ENCODE data around the gene SIVA1.
A peak's percentile ranks its signal among the peaks of the same experiment; 100 is the strongest.

Gene SIVA1

DNA sequence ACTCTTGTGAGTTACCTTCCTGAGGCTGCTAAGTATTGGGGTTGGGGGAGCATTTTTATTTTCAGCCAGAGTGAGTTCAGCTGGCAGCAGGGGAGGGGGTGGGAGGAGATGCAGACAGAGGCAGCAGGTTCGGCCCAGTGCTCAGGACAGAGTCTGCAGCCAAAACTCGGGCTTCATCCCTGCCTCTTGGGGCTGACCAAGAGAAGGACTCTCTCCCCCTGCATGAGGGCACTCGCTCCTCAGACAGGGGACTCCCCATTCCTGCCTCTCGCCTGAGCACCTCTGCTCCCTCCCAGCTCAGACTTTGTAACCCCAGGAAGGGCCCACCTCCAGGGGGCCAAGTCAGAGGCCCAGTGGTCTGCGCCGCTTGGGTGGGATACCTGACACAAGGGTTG is 43.7 kb downstream of the SIVA1 start:
- TF ChIP-seq, protein P1, sequence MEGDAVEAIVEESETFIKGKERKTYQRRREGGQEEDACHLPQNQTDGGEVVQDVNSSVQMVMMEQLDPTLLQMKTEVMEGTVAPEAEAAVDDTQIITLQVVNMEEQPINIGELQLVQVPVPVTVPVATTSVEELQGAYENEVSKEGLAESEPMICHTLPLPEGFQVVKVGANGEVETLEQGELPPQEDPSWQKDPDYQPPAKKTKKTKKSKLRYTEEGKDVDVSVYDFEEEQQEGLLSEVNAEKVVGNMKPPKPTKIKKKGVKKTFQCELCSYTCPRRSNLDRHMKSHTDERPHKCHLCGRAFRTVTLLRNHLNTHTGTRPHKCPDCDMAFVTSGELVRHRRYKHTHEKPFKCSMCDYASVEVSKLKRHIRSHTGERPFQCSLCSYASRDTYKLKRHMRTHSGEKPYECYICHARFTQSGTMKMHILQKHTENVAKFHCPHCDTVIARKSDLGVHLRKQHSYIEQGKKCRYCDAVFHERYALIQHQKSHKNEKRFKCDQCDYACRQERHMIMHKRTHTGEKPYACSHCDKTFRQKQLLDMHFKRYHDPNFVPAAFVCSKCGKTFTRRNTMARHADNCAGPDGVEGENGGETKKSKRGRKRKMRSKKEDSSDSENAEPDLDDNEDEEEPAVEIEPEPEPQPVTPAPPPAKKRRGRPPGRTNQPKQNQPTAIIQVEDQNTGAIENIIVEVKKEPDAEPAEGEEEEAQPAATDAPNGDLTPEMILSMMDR (IDR thresholded peaks at IDR 0.05; ENCODE audit: insufficient read depth, low read depth, low read length, missing control alignments) = no peak
- DNase-seq (ENCODE audit: low read depth) = no peak
- H3K4me3 ChIP-seq (ENCODE audit: low read length) = no peak overlapping the region

DNA sequence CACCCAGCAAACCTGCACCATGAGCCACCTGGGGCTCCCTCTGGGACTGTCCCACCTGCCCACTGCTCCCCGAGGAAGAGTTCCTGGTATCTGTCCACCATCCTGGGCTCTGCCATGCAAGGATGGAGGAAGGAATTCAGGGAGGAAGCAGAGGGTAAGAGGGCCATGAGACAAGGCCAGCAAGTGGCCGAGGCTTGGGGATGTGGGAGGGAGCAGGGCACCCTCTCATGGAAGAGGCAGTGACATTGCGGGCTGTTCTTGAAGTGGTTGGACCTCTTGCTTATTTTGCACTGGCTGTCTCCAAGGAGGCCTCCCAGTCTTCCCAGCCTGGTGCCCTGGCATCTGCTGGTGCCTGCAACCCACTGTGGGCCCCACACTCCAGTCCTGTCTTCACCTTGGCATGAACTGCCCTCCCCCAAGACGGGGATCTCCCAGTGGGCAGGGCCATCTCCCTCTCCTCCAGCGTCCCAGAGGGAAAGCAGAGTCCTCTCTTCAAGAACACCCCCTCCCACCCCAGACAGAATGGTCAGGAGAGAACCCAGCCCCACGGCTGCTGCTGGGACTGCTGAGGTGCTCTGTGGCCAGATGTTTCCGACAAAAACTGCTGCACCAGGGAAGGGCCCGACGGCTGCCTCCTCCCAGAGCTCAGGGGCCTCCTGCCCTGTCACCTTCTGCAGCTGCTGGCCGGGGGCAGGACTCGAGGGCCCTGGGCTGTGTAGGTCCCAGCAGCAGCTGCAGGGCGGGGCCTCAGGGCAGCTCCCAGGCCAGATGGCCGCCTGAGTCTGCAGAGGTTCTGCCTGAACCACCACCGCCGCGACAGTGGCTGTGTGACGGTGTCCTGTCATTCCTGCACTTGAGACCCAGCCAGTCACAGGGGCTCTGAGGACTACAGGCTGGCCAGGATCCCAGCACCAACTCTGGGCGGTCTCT is 44.4 kb downstream of the SIVA1 start:
- no peak overlapping the region for H3K4me3 ChIP-seq (ENCODE audit: low read length)
- TF ChIP-seq, protein P1 (IDR thresholded peaks at IDR 0.05; ENCODE audit: insufficient read depth, low read depth, low read length, missing control alignments) = no peak
- DNase-seq (ENCODE audit: low read depth) = no peak

DNA sequence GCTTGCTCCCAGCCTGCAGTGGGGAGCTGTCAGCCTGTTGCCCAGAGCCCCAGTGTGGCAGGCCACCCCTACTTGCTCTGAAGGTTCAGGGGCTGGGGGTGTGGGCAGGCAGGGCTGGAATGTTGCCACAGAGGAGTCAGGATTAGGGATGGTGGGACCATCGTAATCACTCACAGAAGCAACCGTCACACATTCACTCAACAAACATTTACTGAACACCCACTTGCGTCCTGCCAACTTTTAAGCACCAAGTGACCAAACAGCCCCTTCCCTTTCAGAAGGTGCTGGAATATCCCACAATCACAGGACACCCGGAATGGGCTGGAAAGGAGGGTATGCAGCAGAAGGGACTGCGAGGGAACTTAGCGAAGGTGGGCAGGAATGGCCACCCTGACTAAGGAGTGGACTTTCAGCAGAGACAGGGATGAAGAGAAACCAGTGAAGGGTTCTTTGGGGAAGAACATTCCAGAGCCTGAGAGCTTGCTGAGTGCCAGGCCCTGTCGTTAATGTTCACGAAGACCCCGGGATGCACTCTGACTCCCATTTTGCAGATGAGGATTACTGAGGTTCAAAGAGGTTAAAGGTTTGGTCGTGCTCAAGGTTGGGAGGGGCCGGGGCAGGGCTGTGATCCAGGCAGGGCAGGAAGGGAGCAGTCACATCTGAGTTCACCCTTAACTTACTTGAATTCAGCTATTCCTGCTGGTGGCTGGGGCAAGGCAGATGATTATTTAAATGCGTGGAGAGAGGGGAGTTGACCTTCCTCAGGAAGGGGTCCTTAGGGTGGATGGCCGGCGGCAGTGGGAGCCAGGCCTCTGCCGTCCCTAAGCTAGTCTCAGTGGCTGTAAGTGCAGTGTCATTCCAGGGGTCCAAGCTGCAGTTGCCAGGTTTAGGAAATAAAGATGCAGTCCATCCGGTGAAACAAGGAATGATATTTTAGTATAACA is 45.6 kb downstream of the SIVA1 start:
- TF ChIP-seq, protein P1 (IDR thresholded peaks at IDR 0.05; ENCODE audit: insufficient read depth, low read depth, low read length, missing control alignments) = no peak
- no peak for DNase-seq (ENCODE audit: low read depth)
- H3K4me3 ChIP-seq (ENCODE audit: low read length) = no peak overlapping the region

DNA sequence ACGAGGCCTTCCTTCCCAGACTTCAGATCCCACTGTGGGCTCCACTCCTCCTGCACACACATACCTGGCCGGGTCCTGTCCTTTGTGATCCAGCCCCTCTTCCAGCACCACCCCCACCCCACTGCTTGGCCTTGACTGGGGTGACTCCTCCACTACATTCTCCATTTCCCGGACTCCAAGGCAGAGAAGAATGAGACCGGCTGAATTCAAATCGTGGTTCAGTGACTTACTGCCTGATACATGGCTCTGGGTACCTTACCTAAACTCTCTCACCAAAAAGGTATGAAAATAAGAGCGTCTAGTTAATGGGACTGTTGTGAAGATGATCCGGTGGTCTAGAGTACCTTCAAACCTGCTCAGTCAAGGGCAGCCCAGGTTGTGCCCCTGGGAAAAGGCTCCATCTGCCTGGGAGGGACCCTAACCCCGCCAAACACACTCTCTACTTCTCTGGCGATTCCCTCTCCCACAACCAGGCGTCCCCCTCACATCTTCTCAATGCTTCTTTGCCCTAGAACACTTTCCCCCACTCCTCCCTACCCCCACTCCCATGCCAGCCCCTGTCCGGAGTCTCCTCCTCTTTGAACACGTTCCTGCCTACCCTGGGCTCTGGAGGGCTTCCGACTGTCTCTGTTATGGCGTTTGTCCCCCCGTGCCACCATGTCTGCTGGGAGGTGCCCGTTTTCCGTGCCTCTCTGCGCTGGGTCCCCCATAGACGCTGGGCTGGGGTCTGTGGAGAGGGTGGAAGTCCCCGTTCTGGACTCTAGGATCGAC is 46.5 kb downstream of the SIVA1 start:
- DNase-seq (ENCODE audit: low read depth) = no peak
- H3K4me3 ChIP-seq (ENCODE audit: low read length) = no peak overlapping the region
- TF ChIP-seq, protein P1 (IDR thresholded peaks at IDR 0.05; ENCODE audit: insufficient read depth, low read depth, low read length, missing control alignments) = peak; percentile 20

DNA sequence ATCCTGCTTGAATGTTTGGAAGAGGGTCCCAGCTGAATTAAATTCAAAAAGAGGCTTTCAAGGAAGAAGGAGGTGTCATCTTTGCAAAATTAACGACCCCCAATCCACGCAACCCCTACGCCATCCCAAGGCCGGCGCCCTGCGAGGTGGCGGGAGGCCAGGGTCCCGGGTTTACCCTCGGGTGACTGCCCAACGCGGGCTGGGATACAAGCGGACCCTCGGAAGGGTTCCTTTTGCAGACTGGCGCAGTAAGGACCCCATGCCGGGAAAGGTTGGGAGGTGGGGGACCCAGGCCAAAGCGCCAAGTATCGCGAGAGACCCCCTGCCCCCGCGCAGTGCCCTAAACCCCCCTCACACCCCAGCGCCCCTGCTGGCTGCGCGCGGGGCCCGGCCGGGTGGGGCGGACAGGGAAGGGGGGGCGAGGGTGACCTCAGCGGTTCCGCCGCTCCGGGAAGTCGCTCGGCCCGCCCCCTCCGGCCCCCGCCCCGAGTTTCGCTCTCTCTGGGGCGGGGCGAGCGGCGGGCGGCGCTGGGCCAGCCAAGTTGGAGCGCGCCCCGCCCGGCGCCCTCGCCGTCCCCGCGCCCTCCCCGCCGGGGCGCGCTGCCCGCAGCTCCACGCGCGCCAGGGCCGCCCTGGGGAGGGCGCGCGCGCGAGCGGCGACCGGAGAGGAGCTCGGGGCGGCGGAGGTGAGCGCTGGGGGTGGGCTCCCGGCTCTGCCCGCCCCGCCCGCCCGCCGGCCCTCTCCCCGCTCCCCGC is 47.2 kb downstream of the SIVA1 start:
- no peak overlapping the region for H3K4me3 ChIP-seq (ENCODE audit: low read length)
- peak; percentile 82 for DNase-seq (ENCODE audit: low read depth)

More for the DNA sequence above, 47.2 kb downstream of the SIVA1 start:
- TF ChIP-seq, protein P1 (IDR thresholded peaks at IDR 0.05; ENCODE audit: insufficient read depth, low read depth, low read length, missing control alignments) = peak; percentile 22

All from epithelial cell of esophagus (primary cell).